BLaER1 (cell line): ENCODE data around the gene GPR25.

Experiments used
- H3K27ac ChIP-seq: shearing (Covaris generic); formaldehyde crosslinking; 2 replicates; pipeline ENCODE4 v1.8.1; 2022
- H3K27me3 ChIP-seq: shearing (Covaris generic); formaldehyde crosslinking; 2 replicates; pipeline ENCODE4 v1.8.1; 2022
- H3K36me3 ChIP-seq: shearing (Covaris generic); formaldehyde crosslinking; 2 replicates; pipeline ENCODE4 v1.8.1; 2022
- H3K4me1 ChIP-seq: shearing (Covaris generic); formaldehyde crosslinking; 2 replicates; pipeline ENCODE4 v1.8.1; 2022
- H3K4me2 ChIP-seq: shearing (Covaris generic); formaldehyde crosslinking; 2 replicates; pipeline ENCODE4 v1.8.1; 2022
- H3K4me3 ChIP-seq: shearing (Covaris generic); formaldehyde crosslinking; 2 replicates; pipeline ENCODE4 v1.8.1; 2022
- H3K9ac ChIP-seq: shearing (Covaris generic); formaldehyde crosslinking; 2 replicates; pipeline ENCODE4 v1.8.1; 2022
- H3K9me3 ChIP-seq: shearing (Covaris generic); formaldehyde crosslinking; 2 replicates; pipeline ENCODE4 v1.8.1; 2022
- H4K20me1 ChIP-seq: shearing (Covaris generic); formaldehyde crosslinking; 2 replicates; pipeline ENCODE4 v1.8.1; 2022
- Cebpa-rat ChIP-seq: shearing (Covaris generic); IDR thresholded peaks from 2 replicates; pipeline ENCODE4 v1.8.1; 2022

GPR25 gene

DNA sequence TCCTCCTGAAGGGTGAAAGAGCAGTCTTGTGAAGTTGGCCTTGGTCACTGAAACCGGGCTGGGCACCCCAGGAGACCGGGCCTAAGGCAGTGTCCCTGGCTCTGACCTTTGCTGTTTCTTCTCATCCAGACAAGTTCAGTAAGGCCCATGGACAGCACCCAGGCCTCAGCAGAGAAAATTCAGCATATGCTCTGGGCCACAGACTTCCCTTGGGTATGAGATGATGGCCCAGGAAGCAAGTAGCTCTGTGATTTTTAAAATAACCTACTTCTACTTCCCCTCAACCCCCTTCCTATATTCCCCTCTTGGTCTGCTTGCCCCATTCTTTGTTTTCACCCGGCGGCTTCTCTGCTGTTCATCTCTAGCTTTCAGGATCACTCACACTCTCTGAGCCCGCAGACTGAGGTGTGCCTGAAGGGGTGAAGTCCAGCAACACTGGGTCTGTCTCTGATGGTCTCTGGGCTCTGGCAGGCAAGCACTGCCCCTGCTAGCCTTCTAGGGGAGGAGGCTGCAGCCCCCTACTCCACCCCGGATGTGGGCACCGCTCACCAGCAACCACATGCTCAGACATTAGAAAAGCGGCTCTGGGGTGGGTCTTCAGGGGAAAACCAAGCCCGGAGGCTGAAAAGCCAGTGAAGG is 2.9 kb upstream of the GPR25 start:
- Histone ChIP-seq H4K20me1 (no peaks in the 10 kb centered on the region), H3K9ac (peak overlapping the region; percentile 59), H3K4me1 (peaks cover 69% of the 10 kb centered on the region), H3K9me3 (no peaks in the 10 kb centered on the region), H3K27me3 (peaks cover 13% of the 10 kb centered on the region), H3K27ac (peak overlapping the region; percentile 78), H3K4me3 (peak overlapping the region; percentile 40; the same call in 1 of the 2 replicates), H3K4me2 (peak overlapping the region; percentile 94), H3K36me3 (no peaks in the 10 kb centered on the region)
- TF ChIP-seq Cebpa-rat = no peak

GRCh38 chr1:200873116-200873670 is 412 bp downstream of the GPR25 start:
- Histone ChIP-seq H3K27me3 (peaks cover 13% of the 10 kb centered on the region), H3K9me3 (no peaks in the 10 kb centered on the region), H4K20me1 (no peaks in the 10 kb centered on the region), H3K9ac (no peak overlapping the region; the same call in 1 of the 2 replicates), H3K4me1 (peaks cover 56% of the 10 kb centered on the region), H3K4me3 (no peak overlapping the region; the same call in 1 of the 2 replicates), H3K36me3 (no peaks in the 10 kb centered on the region), H3K4me2 (peak overlapping the region; percentile 88), H3K27ac (peak overlapping the region; percentile 63; the same call in 1 of the 2 replicates)
- TF ChIP-seq Cebpa-rat = no peak

GRCh38 chr1:200873671-200874397 is 1.1 kb downstream of the GPR25 start:
- Histone ChIP-seq H3K36me3 (no peaks in the 10 kb centered on the region), H3K4me2 (peak overlapping the region; percentile 88), H3K9ac (peak overlapping the region; percentile 71), H3K27ac (peak overlapping the region; percentile 63), H3K4me1 (peaks cover 56% of the 10 kb centered on the region), H3K4me3 (peak overlapping the region; percentile 39), H3K9me3 (no peaks in the 10 kb centered on the region), H3K27me3 (peaks cover 13% of the 10 kb centered on the region), H4K20me1 (no peaks in the 10 kb centered on the region)
- no peak for TF ChIP-seq Cebpa-rat

DNA sequence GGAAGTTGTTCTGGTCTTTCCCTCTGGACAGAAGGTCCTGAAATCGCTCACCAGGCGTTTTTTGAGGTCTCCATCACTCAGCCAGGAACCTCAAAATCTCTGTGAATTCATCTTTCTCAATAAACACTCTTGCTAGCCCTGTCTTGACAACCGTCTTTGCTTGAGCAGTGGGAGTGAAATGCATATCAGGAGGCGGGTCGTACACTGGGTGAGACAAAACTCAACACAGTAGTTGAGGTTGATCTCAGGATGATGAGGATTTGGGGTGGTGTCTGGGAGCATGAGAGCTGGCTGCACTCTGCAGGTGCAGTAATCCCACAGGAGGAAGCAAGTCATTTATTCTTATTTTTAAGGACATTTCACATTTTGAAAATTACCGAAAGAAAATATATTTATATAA is 1.9 kb downstream of the GPR25 start:
- Histone ChIP-seq H3K4me3 (no peak overlapping the region), H3K27ac (no peak overlapping the region), H3K36me3 (no peaks in the 10 kb centered on the region), H4K20me1 (no peaks in the 10 kb centered on the region), H3K9me3 (no peaks in the 10 kb centered on the region), H3K4me1 (peaks cover 47% of the 10 kb centered on the region), H3K4me2 (peak overlapping the region; percentile 88), H3K9ac (no peak overlapping the region), H3K27me3 (peaks cover 13% of the 10 kb centered on the region)
- TF ChIP-seq Cebpa-rat = no peak

DNA sequence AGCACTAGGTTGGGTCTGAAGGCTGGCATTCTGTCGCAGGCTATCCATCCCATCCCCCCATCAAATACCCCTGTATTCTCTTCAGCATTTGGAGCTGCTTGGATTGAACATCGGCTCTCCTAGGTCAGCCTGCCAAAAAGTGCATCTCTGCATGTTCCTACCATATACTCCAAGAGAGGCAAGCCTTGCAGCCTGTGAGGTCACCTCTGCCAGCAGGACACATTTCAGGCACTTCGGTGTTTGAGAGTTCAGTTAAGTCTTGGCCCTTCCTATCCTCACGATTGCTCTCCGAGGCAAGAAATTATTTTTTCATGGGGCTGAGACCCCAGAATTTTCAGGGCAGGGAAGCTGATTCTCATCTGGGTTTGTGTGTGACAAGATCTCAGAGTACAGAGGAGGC is 2.6 kb downstream of the GPR25 start:
- peaks cover 13% of the 10 kb centered on the region for H3K27me3 ChIP-seq
- TF ChIP-seq Cebpa-rat = no peak
- H3K36me3 ChIP-seq = no peaks in the 10 kb centered on the region

DNA sequence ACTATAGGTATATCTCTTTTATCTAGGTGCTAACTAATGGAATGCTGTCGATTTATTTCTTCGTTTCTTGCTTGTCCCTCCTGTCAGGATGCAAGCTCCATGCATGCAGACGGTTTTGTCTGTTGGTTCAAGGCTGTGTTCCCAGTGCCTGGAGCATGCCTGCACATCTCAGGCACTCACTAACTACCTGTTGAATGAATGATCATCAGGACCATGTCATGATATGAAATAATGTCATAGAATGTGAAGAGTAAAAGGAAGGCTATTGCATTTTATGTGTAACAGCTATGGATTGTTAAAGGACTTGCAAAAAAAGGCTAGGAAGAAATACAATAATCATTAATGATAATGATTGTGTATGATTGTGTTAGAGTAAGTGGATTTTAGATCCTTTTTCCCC is 4.2 kb downstream of the GPR25 start:
- peaks cover 27% of the 10 kb centered on the region for H3K4me1 ChIP-seq
- H3K9ac ChIP-seq = no peak overlapping the region
- no peak overlapping the region for H3K27ac ChIP-seq
- H3K36me3 ChIP-seq = no peaks in the 10 kb centered on the region
- H4K20me1 ChIP-seq = no peaks in the 10 kb centered on the region
- no peak overlapping the region for H3K4me3 ChIP-seq
- H3K9me3 ChIP-seq = no peaks in the 10 kb centered on the region
- TF ChIP-seq Cebpa-rat = no peak
- no peak overlapping the region for H3K4me2 ChIP-seq
- peaks cover 13% of the 10 kb centered on the region for H3K27me3 ChIP-seq

More for the DNA sequence above, 2.6 kb downstream of the GPR25 start:
- Histone ChIP-seq H4K20me1 (no peaks in the 10 kb centered on the region), H3K27ac (no peak overlapping the region), H3K4me2 (no peak overlapping the region), H3K9me3 (no peaks in the 10 kb centered on the region), H3K9ac (no peak overlapping the region), H3K4me3 (no peak overlapping the region), H3K4me1 (peaks cover 40% of the 10 kb centered on the region)

GRCh38 chr1:200877839-200878551 is 5.2 kb downstream of the GPR25 start:
- no peak for TF ChIP-seq Cebpa-rat
- H4K20me1 ChIP-seq = no peaks in the 10 kb centered on the region
- H3K27ac ChIP-seq = no peak overlapping the region
- no peak overlapping the region for H3K9ac ChIP-seq
- H3K9me3 ChIP-seq = no peaks in the 10 kb centered on the region
- H3K4me2 ChIP-seq = no peak overlapping the region
- H3K36me3 ChIP-seq = no peaks in the 10 kb centered on the region
- H3K4me3 ChIP-seq = no peak overlapping the region
- peaks cover 26% of the 10 kb centered on the region for H3K4me1 ChIP-seq
- H3K27me3 ChIP-seq = peaks cover 13% of the 10 kb centered on the region

DNA sequence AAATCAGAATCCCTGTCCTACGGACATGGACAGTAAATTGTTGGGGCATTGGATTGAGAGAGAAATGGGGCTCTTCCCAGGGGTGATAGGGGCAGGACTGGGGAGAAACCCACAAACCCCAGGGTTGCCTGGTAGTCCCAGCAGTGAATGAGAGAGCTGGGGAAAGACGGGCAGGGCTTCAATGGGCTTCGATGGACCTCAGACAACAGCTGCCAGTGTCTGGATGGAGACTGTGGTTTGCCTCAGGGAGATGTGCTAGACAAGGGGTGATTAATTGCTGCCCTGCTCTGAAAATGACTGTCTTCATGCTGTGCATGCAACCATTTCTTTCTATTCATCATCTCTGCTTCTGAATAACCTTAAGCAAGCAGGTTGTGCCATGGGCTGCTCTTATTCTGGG is 7.4 kb downstream of the GPR25 start:
- Histone ChIP-seq H3K27me3 (no peaks in the 10 kb centered on the region), H3K4me2 (no peak overlapping the region), H3K9ac (no peak overlapping the region)

GRCh38 chr1:200883118-200883517 is 10.3 kb downstream of the GPR25 start:
- Histone ChIP-seq H3K4me2 (no peak overlapping the region), H3K27me3 (no peaks in the 10 kb centered on the region), H3K4me3 (no peak overlapping the region), H3K9me3 (no peaks in the 10 kb centered on the region), H4K20me1 (no peaks in the 10 kb centered on the region), H3K27ac (no peak overlapping the region), H3K4me1 (peaks cover 28% of the 10 kb centered on the region), H3K9ac (no peak overlapping the region), H3K36me3 (no peaks in the 10 kb centered on the region)
- TF ChIP-seq Cebpa-rat = no peak

More for the DNA sequence above, 7.4 kb downstream of the GPR25 start:
- Histone ChIP-seq H3K27ac (no peak overlapping the region), H3K9me3 (no peaks in the 10 kb centered on the region), H3K4me1 (peaks cover 4% of the 10 kb centered on the region; the same call in 1 of the 2 replicates), H3K4me3 (no peak overlapping the region), H4K20me1 (no peaks in the 10 kb centered on the region), H3K36me3 (no peaks in the 10 kb centered on the region)
- TF ChIP-seq Cebpa-rat = no peak
